Measurements from ENCODE around the gene ITSN2. TPM values are rescaled to one million over a fixed set of nuclear protein-coding genes. Genes with fewer than 3 reads are reported as not detected.

ITSN2 gene
- total and polyA plus RNA-seq, 2 of the 8 experiments (the other 6 are each of a cell fraction or from before 2014, with no cell fraction given): 9.3 to 17.0 TPM

DNA sequence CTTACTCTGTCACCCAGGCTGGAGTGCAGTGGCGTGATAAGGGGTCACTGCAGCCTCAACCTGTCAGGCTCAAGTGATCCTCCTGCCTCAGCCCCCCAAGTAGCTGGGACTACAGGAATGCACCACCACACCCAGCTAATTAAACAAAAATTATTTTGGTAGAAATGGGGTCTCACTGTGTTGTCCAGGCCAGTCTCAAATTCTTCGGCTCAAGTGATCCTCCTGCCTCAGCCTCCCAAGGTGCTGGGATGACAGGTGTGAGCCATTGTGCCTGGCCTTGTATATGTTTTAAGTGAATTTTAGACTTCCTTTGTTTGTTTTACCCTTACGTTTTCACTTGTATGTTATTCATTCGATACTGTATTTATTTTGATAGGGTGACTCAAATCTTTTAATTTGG lies 34.7 kb upstream of the ITSN2 start (continued):
- TF ChIP-seq CHD7 (IDR thresholded peaks at IDR 0.05; ENCODE audit: insufficient replicate concordance, low read length) (no peak), POLR2A (IDR thresholded peaks at IDR 0.05; ENCODE audit: control extremely low read depth in 1 of 2, low read depth in 2 of 2, low read length in 2 of 2) (no peak), BRCA1 (IDR thresholded peaks at IDR 0.05; ENCODE audit: low read depth, low read length) (no peak)

Measured in H1 (cell line).